ENCODE data around the gene RNGTT.
"Not testable (repeated sequence)": the region's sequence is repeated elsewhere in the genome, so short reads cannot be mapped to it uniquely, and the experiment has no call there.

Gene RNGTT

DNA sequence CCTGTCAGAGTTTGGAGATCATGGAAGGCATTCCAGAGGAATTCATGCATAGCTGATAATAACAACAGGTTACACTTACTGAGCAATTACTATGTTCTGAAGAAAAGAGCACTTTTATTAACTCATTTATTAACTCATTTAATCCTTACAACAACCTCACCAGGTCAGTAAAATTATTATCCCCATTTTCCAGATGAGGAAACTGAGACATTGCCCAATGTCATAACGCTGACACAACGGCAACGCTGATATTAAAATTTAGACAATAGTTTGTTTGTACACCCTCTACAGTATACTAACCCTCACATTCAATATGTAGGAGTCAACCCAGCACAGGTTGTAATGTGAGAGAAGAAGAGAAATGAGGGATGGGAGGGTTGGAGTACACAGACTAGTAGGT lies 105.0 kb downstream of the RNGTT start:
- DNase-seq, result no peak

DNA sequence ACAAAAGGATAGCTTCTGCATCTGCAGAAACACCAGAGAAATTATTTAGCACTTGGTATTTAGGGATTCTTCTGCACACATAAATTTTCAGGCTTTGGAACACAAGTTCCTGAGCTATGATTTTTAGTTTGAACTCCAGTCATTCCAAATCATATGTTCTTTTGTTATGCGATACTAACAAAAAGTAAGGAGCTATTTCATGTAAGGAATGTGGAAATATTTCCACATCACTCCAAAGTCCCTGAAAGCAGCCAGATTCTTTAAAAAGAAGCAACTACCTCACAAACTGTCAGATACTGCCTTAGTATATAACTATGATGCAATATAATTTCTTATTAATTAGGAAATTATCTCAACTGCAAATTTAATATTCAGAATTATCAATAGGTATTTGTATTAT lies 106.9 kb downstream of the RNGTT start:
- no peak for DNase-seq

- DNase-seq, result no peak
Observed at GRCh38 chr6:88855541-88856147, 107.8 kb downstream of the RNGTT start.

- no peak for DNase-seq
Observed at GRCh38 chr6:88852775-88853174, 110.6 kb downstream of the RNGTT start.

GRCh38 chr6:88852000-88852399 lies 111.4 kb downstream of the RNGTT start:
- DNase-seq, result no peak

DNA sequence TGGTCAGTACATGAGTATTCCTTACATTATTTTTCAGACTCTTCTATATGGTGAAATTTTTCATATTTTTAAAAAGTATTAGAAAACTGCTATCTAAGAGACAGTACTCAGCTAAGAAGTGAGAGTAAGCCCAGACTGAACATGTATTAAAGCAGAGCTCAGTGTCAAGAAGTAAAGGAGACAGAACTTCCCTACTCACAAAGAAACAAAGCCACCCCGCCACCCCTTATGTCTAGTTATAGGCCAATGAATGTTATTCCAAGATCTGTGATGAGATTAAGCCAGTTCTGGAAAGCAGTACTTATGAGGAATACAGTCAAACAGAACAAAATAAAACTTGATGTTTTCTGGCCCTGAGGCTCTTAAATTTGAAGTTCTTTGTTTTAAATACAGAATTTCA lies 114.5 kb downstream of the RNGTT start:
- no peak for DNase-seq

GRCh38 chr6:88843040-88843439 lies 120.4 kb downstream of the RNGTT start:
- DNase-seq, result no peak

GRCh38 chr6:88842320-88842719 lies 121.1 kb downstream of the RNGTT start:
- DNase-seq, result no peak

DNA sequence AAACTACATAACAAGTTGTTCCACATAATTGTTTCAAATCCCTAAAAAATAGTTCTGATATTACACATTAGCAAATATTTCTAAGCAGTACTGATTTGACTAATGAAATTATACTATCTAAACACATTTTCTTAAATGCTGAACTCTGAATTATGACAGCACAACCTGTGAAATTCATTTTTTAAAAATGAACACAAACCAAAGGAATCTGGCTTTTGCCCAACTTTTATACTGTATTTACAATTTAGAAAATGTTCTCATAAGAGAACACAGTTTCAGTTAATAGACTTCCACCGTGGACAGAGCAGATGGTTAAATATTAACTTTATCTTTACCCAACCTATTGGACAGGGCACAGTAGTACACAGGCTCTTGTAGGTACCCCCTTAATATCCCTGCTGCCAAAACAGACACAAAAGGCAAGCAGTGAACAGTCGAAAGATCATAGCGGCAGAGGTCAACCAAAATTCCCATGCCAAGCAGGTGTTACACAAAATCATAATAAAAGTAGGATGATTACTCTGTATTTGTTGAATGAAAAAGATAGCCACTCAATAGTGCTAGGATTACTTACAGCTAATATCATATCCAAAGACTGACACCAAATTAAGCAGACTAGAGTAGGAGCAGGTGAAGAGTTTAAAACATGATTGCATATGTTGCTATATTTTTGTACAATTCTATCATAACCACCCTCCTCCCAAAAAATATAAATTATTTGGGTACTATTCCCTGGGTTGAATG lies 122.5 kb downstream of the RNGTT start:
- DNase-seq, result no peak

- no peak for DNase-seq
Observed at GRCh38 chr6:88840289-88840688, 123.1 kb downstream of the RNGTT start.

- no peak for DNase-seq
Observed at GRCh38 chr6:88839280-88839679, 124.1 kb downstream of the RNGTT start.

DNA sequence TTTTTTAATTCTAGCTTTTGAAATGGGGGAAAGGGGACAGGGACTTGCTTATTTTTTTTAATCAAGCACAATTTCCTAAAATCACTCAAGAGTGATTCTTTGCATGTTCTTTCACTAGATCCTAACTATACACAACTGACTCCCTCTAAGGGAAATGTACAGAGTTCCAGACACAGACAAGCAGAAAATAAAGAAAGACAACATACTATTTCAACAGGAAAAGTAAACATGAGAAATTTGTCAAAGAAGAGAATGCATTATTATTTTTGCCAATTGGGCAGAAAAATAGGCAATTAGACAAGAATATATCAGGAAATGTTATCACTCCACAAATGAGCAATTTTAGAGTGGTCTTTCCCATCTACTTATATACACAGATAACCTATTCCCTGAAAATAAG lies 128.2 kb downstream of the RNGTT start:
- no peak for DNase-seq

DNA sequence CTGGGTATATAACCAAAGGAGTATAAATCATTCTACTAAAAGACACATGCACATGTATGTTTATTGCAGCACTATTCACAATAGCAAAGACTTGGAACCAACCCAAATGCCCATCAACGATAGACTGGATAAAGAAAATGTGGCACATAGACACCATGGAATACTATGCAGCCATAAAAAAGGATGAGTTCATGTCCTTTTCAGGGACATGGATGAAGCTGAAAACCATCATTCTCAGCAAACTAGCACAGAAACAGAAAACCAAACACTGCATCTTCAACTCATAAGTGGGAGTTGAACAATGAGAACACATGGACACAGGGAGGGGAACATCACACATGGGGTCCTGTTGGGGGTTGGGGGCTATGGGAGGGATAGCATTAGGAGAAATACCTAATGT lies 130.3 kb downstream of the RNGTT start:
- not testable (repeated sequence) for DNase-seq

- not testable (repeated sequence) for DNase-seq
Observed at GRCh38 chr6:88827599-88827998, 135.8 kb downstream of the RNGTT start.

- DNase-seq, result no peak
Observed at GRCh38 chr6:88825856-88826255, 137.6 kb downstream of the RNGTT start.

GRCh38 chr6:88823998-88824397 lies 139.4 kb downstream of the RNGTT start:
- DNase-seq, result no peak

- no peak for DNase-seq
Observed at GRCh38 chr6:88815491-88815890, 147.9 kb downstream of the RNGTT start.

DNA sequence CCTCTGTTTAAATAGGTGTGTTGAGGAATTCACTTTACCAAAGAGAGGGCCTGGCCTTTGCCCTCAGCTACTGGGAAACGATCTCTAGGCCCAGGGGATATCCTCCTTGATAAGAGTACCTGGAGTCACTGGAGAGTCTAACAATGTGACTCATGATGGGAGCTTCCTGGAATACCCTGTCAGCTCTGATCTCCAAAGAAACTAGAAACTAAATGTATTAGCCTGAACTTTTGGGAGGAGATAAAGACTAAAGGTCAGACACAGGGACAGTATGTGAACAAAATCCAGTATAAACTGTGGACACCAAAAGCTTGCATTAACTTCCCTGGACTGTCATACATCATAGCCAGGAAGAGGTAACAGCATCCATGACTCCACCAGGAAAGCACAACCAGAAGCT lies 148.5 kb downstream of the RNGTT start:
- no peak for DNase-seq

- DNase-seq, result no peak
Observed at GRCh38 chr6:88813045-88813444, 150.4 kb downstream of the RNGTT start.

GRCh38 chr6:88810701-88811100 lies 152.7 kb downstream of the RNGTT start:
- no peak for DNase-seq

GRCh38 chr6:88810089-88810488 lies 153.3 kb downstream of the RNGTT start:
- DNase-seq, result no peak

- DNase-seq, result no peak
Observed at GRCh38 chr6:88808381-88808780, 155.0 kb downstream of the RNGTT start.

DNA sequence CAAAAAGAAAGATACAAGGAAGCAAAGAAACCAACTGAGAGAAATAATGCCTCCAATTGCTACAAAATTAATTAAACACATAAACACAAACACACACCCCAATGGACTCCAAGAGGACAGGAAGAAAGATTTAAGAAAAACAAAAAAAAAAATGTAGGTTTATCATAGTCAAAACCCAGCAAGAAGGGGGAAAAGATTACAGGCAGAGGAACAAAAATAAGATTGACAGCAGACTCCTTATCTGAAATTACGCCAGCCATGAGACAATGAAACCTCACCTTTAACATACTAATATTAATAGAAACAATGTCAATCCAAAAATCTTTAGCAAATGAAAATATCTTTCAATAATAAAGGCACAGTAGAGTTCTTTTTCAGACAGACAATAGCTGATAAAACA lies 155.8 kb downstream of the RNGTT start:
- no peak for DNase-seq

GRCh38 chr6:88806728-88807127 lies 156.7 kb downstream of the RNGTT start:
- DNase-seq, result no peak

DNA sequence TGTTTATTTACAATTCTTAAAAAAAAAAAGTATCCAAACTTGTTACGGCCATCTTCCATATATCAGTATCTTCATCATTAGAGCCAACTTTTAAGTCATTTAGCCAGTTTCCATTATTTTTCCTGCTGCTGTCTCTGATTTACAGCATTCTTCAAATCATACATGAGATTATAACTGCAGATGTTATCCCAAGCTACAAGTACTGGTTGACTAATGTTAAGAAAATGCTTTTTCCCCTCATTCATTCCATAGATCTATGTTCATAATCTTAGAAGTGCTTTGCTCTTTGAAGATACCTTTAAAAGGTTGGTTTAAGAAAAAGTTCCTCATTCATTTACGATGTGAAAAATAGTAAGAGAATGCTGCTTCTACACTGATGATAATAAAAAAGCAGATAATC lies 158.7 kb downstream of the RNGTT start:
- DNase-seq, result no peak

Data from stimulated activated CD4-positive, alpha-beta T cell treated with anti-CD3 and anti-CD28 coated beads, Interleukin-4, amount 100 ng/mL, for 4 hours (primary cell).